Activated CD8-positive, alpha-beta memory T cell treated with anti-CD3 and anti-CD28 coated beads, Interleukin-2, amount 50 U/mL, for 4 hours (primary cell): ENCODE measurements around the gene HPSE2.
"Not testable (repeated sequence)": the region's sequence is repeated elsewhere in the genome, so short reads cannot be mapped to it uniquely, and the experiment has no call there.

ENCODE experiments used
- DNase-seq: peaks from one replicate; pipeline ENCODE4 v3.0.0-alpha.2; 2020

Gene HPSE2

DNA sequence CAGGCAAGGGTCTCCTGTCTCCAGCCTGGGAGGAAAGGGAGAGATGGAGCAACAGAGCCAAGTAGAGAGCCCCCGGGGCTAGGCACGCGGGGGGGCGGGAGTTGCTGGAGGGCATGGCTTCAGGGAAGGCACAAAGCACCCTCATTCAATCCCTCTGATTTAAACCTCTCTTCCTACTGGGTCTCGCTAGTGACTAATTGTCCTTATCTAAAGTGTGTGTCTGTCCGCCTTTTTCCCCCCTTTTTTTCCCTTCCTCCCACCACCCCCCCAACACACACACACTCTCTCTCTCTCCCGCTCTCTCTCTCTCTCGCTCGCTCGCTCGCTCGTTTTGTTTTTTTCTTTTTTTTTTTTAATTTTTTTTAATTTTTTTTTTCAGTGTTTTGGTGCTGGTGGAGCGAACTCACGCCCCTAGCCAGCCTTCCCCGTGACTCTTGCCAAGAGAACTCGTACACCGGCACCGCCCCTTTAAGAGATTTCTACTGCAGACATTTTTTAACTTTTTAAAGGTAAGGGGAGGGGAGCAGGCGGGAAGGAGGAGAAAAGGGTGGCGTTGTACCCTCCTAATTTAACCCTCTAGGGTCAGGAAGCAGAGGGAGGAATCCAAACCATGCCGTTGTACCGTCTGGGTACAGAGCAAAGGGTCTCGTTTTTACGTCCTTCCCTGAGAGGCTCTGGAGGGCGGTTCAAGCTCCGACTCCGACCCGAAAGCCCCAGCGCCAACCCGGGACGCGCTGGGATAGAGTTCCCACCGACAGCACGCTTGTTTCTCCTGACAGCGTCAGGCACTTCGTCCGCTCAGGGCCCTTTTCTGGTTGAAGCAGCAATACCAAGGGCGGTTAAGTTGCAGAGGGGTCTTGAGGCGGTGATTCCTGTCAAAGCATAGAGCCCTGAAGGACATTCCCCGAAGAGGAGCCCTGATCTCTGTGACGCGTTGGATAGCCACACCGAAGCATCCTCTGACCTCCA, at the start of gene HPSE2:
HPSE2 (minus strand) TSS at position 195 of the 969 bp plus-strand sequence.
- no peak for DNase-seq

- DNase-seq = no peak
These were observed 44.8 kb upstream of the HPSE2 start for GRCh38 chr10:99280472-99280871.

DNA sequence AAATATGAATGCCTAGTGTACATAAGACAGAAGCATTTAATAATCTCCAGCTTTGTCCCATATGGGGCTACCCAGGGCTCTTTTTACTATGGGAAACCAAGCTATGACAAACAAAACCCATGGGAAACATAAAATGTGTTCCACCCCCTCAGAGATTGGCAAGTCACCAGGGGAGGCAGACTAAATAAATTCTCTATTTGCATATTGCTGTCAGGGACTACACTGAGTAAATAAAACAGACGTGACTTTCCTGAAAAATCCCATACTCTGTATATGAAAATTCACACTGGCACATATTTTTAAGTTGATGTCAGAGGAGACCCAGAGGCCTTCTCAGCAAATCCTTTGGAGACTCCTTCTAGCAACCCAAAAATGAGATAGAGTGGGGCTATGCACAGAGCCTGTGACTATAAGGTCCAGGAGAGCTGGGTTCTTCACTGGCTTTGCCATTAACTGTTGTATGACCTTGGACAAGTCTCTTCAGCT, 44.0 kb upstream of the HPSE2 start:
- no peak for DNase-seq

GRCh38 chr10:99276848-99277486, 41.3 kb upstream of the HPSE2 start:
- DNase-seq = no peak

GRCh38 chr10:99266383-99266782, 30.7 kb upstream of the HPSE2 start:
- no peak for DNase-seq

- no peak for DNase-seq
These were observed 13.2 kb upstream of the HPSE2 start for GRCh38 chr10:99248824-99249223.

- not testable (repeated sequence) for DNase-seq
These were observed 12.2 kb upstream of the HPSE2 start for GRCh38 chr10:99247893-99248292.

DNA sequence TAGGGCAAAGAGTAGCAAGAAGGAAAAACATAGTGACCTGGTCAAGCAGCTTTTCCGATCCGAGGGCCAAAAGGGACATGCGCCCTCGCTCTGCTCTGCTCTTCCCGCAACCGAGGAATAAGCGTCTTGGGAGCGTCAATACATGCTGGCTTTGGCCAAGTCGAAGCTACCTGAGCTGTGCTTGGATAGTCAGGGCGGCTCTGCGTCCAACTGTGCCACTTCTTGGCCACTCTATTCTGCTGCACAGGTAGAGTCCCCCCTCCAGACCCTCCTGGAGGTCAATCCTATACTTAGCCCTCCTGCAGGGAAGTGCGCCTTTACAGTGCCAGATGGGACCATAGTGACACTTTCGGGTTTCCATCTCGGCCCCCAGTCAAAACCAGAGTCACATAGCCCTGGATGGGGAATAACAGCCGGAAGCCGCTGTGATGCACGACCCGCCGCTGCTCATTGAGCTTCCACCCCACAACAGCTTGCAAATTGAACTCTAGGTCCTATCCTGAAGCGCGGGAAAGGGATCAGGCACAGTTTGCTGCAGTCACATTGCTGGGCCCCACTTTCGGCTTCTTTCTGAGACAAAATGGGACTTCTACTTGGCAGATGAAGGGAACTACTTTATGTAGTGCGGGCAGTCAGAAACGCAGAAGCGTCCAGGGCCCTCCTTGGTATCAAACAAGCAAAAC, 1.1 kb upstream of the HPSE2 start:
- DNase-seq = no peak

DNA sequence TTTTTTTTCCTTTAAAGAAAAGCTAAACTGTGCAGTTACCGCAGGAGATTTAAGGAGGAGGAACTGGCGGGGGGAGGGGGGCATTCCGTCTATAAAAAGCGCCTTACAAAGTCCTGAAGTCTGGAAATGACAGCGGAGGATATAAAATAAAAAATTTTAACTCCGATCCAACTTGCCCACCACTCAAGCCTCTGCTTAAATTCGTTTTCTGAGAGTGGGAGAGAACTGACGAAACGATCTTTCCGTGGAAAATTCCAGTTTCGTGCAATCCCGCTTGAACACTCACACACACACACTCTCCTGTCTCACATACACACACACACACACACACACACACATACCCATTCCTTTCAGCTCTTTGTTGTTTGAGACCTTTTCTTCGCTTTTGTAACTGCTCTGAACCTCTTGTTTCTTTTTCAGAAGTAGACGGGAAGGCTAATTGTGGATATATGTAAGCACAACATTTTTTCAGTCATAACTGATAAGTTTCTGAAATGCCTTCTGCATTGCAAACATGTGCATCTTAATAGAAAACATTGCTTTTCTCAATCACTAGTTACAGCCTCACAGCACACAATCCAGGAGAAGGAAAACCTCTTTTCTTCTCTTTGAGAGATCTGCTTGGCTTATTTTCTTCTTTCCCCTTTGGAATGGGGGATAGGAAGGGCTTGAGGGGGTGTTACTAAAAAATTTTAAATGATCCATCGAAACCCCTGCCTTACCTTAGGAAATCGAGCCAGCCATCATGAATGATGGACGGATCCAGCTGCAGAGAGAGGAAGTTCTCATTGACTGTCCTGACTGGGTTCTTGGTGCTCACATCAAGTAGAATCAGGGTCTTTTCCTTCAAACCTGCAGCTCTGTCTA, 628 bp downstream of the HPSE2 start:
- DNase-seq = no peak

GRCh38 chr10:99234041-99234790, 1.4 kb downstream of the HPSE2 start:
- DNase-seq = no peak

DNA sequence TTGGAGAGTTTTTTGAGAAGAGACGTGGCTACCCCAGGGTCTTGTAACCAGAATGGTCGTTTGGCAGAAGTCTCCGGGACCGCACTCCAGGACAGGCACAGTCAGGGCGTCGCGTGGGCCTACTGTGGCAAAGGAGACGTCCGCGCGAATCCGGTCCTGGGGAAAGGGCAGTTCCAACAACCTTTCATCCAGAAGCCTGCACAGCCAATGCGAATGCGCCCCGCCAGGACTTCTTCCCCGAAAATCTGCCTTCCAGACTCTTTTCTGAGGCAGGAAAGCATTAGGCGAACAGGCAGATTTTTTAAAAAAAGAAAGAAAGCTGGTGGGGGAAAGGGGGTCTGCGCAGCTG, 2.0 kb downstream of the HPSE2 start:
- no peak for DNase-seq

DNA sequence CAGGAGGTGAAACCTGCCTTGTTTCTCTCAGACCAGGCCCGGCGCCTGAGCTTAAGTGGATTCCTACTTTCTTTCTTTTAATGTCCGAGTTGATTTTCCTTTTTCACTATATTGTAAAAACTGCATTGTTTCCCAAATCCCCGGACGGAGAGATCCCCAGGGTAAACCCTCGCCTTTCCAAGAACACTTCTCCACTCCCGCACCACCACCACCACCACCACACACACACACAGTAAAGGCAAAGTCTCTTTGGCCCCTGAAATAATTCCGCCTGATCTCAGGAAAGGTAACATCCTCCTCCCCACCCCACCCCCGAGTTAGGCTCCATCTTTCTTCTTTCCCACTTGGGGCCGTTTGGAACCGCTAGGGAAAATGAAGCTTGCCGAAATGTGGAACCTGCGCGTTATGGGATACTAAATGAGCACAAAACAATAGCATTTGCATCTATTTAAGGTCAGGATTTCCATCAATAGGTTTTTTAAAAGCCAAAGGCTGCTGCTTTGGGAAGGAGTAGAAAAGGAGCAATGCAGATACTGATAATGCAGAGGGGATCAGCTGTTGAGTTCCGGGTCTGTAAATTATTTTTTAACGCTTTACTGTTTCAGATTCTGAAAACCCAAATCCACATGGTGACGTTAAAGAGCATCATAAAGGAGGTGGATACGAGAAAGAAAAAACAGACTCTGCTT, 2.5 kb downstream of the HPSE2 start:
- no peak for DNase-seq

GRCh38 chr10:99232360-99232999, 3.2 kb downstream of the HPSE2 start:
- DNase-seq = no peak

DNA sequence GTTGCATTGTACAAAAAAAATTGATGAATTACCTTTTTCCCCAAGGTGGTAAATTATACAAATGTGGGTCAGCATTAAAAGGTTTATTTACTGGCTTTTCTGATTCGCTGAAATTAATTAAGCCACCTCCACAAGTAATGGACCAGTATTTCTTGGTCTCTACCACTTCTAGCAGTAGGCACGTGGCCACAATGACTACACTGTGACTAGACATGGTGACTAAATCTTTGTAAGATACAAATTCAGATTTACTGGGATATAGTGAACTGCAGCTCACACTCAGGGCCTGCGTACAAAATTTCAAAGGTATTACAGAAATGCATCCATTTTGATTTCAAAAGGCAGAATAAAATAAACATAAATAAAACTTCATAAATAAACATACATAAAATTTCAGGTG, 10.9 kb downstream of the HPSE2 start:
- DNase-seq = no peak

- no peak for DNase-seq
These were observed 28.3 kb downstream of the HPSE2 start for GRCh38 chr10:99207340-99207739.

- no peak for DNase-seq
These were observed 32.3 kb downstream of the HPSE2 start for GRCh38 chr10:99203310-99203709.

GRCh38 chr10:99172950-99173349, 62.7 kb downstream of the HPSE2 start:
- no peak for DNase-seq

- DNase-seq = no peak
These were observed 63.4 kb downstream of the HPSE2 start for GRCh38 chr10:99172128-99172738.

DNA sequence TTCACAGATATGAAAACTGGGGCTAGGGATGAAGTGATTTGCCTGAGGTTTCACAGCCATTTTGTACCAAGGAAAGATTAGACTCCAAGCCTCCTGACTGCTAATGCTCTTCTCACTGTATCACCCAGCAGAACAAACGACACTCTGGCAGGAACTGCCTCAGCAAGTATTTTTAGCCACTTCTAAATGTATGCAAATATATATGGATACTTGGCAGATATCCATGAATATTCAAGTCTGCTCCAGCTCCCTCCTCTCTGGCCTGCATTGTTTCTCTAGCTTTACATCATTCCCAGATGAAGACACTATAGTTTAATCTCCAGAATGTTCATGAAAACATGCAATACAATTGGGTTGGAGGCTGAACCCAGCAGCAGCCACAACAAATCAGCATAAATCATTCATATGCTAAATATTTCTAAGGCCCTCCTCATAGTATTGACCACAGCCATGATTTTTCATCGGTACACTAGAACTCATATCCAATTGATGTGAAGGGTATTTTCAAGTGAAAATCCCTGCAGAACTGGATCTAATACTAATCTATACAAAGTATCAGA, 65.5 kb downstream of the HPSE2 start:
- DNase-seq = no peak

GRCh38 chr10:99161165-99161564, 74.5 kb downstream of the HPSE2 start:
- no peak for DNase-seq
